ENCODE data around the gene MLF2. TPM values are rescaled to one million over a fixed set of nuclear protein-coding genes. Genes with fewer than 3 reads are reported as not detected.

The MLF2 gene
- total and polyA plus RNA-seq, 2 of the 13 experiments (the other 11 are each of a cell fraction or from before 2014, with no cell fraction given): 88.1 to 167 TPM

DNA sequence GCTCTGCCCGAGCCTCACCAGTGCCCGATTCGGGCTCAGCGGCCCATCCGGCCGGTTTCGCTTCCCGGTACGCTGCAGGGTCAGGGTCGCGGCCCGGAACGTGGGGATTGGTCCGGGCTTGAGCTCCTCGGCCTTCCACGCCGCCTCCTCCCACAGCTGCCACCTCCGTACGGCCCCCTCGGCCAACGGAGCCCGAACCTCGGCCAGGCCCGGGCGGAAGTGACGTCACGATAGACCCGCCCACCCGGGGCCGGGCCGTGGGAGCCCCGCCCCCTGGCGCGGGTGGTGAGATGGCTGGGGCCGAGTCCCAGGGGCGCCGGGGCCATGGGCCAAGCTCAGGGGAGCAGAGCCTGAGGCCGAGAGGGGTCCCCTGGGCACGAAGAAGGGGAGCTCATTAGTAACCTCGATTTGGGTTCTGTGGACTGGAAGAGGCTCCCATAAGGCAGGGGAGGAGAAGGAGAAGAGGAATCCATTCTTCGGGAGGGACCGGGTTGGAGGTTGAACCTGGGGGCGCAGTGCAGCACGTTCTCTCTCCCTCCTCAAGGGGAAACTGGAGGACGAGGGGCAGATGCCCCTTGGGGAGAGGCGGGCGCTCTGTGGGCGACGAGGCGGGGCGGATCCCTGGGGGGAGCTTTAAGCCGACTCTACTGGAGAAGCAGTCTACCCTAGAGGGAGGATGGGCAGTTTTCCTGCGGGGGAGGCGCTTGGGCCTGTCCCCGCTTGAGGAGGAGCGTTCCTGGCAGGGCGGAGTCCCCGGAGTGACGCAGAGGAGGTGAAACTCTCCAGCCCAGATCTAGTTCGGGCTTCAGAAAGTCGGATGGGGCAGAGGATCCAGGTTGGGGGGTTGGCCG is at the start of gene MLF2 (continued):
- TF ChIP-seq, protein P1, sequence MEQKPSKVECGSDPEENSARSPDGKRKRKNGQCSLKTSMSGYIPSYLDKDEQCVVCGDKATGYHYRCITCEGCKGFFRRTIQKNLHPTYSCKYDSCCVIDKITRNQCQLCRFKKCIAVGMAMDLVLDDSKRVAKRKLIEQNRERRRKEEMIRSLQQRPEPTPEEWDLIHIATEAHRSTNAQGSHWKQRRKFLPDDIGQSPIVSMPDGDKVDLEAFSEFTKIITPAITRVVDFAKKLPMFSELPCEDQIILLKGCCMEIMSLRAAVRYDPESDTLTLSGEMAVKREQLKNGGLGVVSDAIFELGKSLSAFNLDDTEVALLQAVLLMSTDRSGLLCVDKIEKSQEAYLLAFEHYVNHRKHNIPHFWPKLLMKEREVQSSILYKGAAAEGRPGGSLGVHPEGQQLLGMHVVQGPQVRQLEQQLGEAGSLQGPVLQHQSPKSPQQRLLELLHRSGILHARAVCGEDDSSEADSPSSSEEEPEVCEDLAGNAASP (CRISPR knock-in tag; IDR thresholded peaks at IDR 0.05; ENCODE audit: borderline replicate concordance): peak; percentile 10
- TF ChIP-seq, protein P2, sequence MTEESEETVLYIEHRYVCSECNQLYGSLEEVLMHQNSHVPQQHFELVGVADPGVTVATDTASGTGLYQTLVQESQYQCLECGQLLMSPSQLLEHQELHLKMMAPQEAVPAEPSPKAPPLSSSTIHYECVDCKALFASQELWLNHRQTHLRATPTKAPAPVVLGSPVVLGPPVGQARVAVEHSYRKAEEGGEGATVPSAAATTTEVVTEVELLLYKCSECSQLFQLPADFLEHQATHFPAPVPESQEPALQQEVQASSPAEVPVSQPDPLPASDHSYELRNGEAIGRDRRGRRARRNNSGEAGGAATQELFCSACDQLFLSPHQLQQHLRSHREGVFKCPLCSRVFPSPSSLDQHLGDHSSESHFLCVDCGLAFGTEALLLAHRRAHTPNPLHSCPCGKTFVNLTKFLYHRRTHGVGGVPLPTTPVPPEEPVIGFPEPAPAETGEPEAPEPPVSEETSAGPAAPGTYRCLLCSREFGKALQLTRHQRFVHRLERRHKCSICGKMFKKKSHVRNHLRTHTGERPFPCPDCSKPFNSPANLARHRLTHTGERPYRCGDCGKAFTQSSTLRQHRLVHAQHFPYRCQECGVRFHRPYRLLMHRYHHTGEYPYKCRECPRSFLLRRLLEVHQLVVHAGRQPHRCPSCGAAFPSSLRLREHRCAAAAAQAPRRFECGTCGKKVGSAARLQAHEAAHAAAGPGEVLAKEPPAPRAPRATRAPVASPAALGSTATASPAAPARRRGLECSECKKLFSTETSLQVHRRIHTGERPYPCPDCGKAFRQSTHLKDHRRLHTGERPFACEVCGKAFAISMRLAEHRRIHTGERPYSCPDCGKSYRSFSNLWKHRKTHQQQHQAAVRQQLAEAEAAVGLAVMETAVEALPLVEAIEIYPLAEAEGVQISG (CRISPR knock-in tag; IDR thresholded peaks at IDR 0.05): peak; percentile 82
- TF ChIP-seq DNMT1 (CRISPR knock-in tag; IDR thresholded peaks at IDR 0.05): no peak
- TF ChIP-seq SMAD1 (CRISPR knock-in tag; IDR thresholded peaks at IDR 0.05; ENCODE audit: borderline replicate concordance, low read depth): no peak
- TF ChIP-seq ZNF530 (CRISPR knock-in tag; IDR thresholded peaks at IDR 0.05; ENCODE audit: low read depth): no peak
- TF ChIP-seq YY1 (IDR thresholded peaks at IDR 0.05; ENCODE audit: insufficient read depth, insufficient replicate concordance, low read depth, low read length): peak; percentile 43
- no peak for TF ChIP-seq PPARG (CRISPR knock-in tag; conservative IDR thresholded peaks at IDR 0.05)
- no peak for TF ChIP-seq ZNF44 (CRISPR knock-in tag; IDR thresholded peaks at IDR 0.05)
- no peak for TF ChIP-seq RORA (CRISPR knock-in tag; IDR thresholded peaks at IDR 0.05)
- no peak for TF ChIP-seq ZNF431 (CRISPR knock-in tag; IDR thresholded peaks at IDR 0.05; ENCODE audit: borderline replicate concordance, low read depth)
- no peak for TF ChIP-seq NFIC (IDR thresholded peaks at IDR 0.05; ENCODE audit: low read length)
- TF ChIP-seq ZNF674 (CRISPR knock-in tag; IDR thresholded peaks at IDR 0.05; ENCODE audit: low read depth): no peak; the same call in 1 of the 2 replicates
- TF ChIP-seq MXI1 (IDR thresholded peaks at IDR 0.05; ENCODE audit: borderline replicate concordance, low read depth, low read length): peak; percentile 68; the same call in 1 of the 3 replicates
- TF ChIP-seq MBD4 (IDR thresholded peaks at IDR 0.05; ENCODE audit: borderline replicate concordance, low read length): no peak
- TF ChIP-seq, protein P3, sequence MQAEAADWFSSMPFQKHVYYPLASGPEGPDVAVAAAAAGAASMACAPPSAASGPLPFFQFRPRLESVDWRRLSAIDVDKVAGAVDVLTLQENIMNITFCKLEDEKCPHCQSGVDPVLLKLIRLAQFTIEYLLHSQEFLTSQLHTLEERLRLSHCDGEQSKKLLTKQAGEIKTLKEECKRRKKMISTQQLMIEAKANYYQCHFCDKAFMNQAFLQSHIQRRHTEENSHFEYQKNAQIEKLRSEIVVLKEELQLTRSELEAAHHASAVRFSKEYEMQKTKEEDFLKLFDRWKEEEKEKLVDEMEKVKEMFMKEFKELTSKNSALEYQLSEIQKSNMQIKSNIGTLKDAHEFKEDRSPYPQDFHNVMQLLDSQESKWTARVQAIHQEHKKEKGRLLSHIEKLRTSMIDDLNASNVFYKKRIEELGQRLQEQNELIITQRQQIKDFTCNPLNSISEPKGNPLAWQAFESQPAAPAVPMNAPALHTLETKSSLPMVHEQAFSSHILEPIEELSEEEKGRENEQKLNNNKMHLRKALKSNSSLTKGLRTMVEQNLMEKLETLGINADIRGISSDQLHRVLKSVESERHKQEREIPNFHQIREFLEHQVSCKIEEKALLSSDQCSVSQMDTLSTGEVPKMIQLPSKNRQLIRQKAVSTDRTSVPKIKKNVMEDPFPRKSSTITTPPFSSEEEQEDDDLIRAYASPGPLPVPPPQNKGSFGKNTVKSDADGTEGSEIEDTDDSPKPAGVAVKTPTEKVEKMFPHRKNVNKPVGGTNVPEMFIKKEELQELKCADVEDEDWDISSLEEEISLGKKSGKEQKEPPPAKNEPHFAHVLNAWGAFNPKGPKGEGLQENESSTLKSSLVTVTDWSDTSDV (CRISPR knock-in tag; IDR thresholded peaks at IDR 0.05): 0 out of 2 replicates have a peak, but pooled peaks have one; percentile 18
- peak; percentile 79 to 91 for TF ChIP-seq POLR2A (IDR thresholded peaks at IDR 0.05; ENCODE audit: insufficient read depth in 1 of 2, low read depth in 2 of 2, low read length in 2 of 2)
- peak; percentile 83 for TF ChIP-seq KDM5B (CRISPR knock-in tag; IDR thresholded peaks at IDR 0.05; ENCODE audit: borderline replicate concordance)
- no peak for TF ChIP-seq PLRG1 (conservative IDR thresholded peaks at IDR 0.05)
- no peak for TF ChIP-seq ZNF644 (CRISPR knock-in tag; IDR thresholded peaks at IDR 0.05; ENCODE audit: low read depth)
- TF ChIP-seq ZNF441 (CRISPR knock-in tag; IDR thresholded peaks at IDR 0.05; ENCODE audit: borderline replicate concordance): peak; percentile 74; the same call in 1 of the 2 replicates
- peak; percentile 68; the same call in 1 of the 2 replicates for TF ChIP-seq SP5 (CRISPR knock-in tag; IDR thresholded peaks at IDR 0.05; ENCODE audit: borderline replicate concordance, low read depth)
- TF ChIP-seq, protein P4, sequence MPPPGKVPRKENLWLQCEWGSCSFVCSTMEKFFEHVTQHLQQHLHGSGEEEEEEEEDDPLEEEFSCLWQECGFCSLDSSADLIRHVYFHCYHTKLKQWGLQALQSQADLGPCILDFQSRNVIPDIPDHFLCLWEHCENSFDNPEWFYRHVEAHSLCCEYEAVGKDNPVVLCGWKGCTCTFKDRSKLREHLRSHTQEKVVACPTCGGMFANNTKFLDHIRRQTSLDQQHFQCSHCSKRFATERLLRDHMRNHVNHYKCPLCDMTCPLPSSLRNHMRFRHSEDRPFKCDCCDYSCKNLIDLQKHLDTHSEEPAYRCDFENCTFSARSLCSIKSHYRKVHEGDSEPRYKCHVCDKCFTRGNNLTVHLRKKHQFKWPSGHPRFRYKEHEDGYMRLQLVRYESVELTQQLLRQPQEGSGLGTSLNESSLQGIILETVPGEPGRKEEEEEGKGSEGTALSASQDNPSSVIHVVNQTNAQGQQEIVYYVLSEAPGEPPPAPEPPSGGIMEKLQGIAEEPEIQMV (CRISPR knock-in tag; IDR thresholded peaks at IDR 0.05; ENCODE audit: low read depth): no peak
